HG03342 (cell line): ENCODE data around the gene VIPR2.
"Not testable (repeated sequence)": the region's sequence is repeated elsewhere in the genome, so short reads cannot be mapped to it uniquely, and the experiment has no call there.

ENCODE experiments used
- ATAC-seq: cut with Tn5 transposase; IDR thresholded peaks from one replicate; pipeline ENCODE4 v1.9.1; 2021; ENCODE audit warnings: mild to moderate bottlenecking, moderate library complexity; ENCODE audit not compliant: unreplicated experiment

The VIPR2 gene

GRCh38 chr7:159013825-159014289, 130.8 kb downstream of the VIPR2 start:
- ATAC-seq, result no peak

GRCh38 chr7:159013181-159013690, 131.4 kb downstream of the VIPR2 start:
- ATAC-seq, result no peak

GRCh38 chr7:159012353-159013069, 132.2 kb downstream of the VIPR2 start:
- no peak for ATAC-seq

GRCh38 chr7:159011722-159012022, 133.0 kb downstream of the VIPR2 start:
- no peak for ATAC-seq

GRCh38 chr7:159010937-159011721, 133.5 kb downstream of the VIPR2 start:
- no peak for ATAC-seq

GRCh38 chr7:159010411-159010810, 134.3 kb downstream of the VIPR2 start:
- ATAC-seq, result no peak

GRCh38 chr7:159009951-159010350, 134.7 kb downstream of the VIPR2 start:
- no peak for ATAC-seq

- no peak for ATAC-seq
Observed at GRCh38 chr7:159008417-159008816, 136.2 kb downstream of the VIPR2 start.

- ATAC-seq, result no peak
Observed at GRCh38 chr7:159007996-159008389, 136.7 kb downstream of the VIPR2 start.

GRCh38 chr7:159007364-159007995, 137.2 kb downstream of the VIPR2 start:
- no peak for ATAC-seq

- ATAC-seq, result no peak
Observed at GRCh38 chr7:159006610-159007130, 138.0 kb downstream of the VIPR2 start.

- not testable (repeated sequence) for ATAC-seq
Observed at GRCh38 chr7:159006022-159006609, 138.6 kb downstream of the VIPR2 start.

- no peak for ATAC-seq
Observed at GRCh38 chr7:159005618-159006017, 139.0 kb downstream of the VIPR2 start.

- ATAC-seq, result no peak
Observed at GRCh38 chr7:159004411-159004810, 140.3 kb downstream of the VIPR2 start.

GRCh38 chr7:159001811-159002210, 142.9 kb downstream of the VIPR2 start:
- ATAC-seq, result no peak

- ATAC-seq, result no peak
Observed at GRCh38 chr7:159000859-159001435, 143.7 kb downstream of the VIPR2 start.

GRCh38 chr7:159000070-159000469, 144.6 kb downstream of the VIPR2 start:
- no peak for ATAC-seq

GRCh38 chr7:158999496-158999895, 145.2 kb downstream of the VIPR2 start:
- ATAC-seq, result no peak

GRCh38 chr7:158998261-158998660, 146.4 kb downstream of the VIPR2 start:
- not testable (repeated sequence) for ATAC-seq

GRCh38 chr7:158997471-158997870, 147.2 kb downstream of the VIPR2 start:
- ATAC-seq, result no peak

- ATAC-seq, result no peak
Observed at GRCh38 chr7:158997110-158997453, 147.6 kb downstream of the VIPR2 start.
